Stimulated activated CD8-positive, alpha-beta memory T cell treated with anti-CD3 and anti-CD28 coated beads, Interleukin-12 subunit alpha, Interleukin-12 subunit beta, amount 100 ng/mL, for 1 hour (primary cell): ENCODE data around the gene C1orf232.

Experiments used
- DNase-seq: peaks from one replicate; pipeline ENCODE4 v3.0.0-alpha.2; 2020; ENCODE audit warnings: low read depth

The C1orf232 gene

GRCh38 chr1:26156285-26157038 lies 12.3 kb downstream of the C1orf232 start:
- no peak for DNase-seq

- DNase-seq: no peak
Measured at GRCh38 chr1:26155370-26156284, 13.1 kb downstream of the C1orf232 start.

- no peak for DNase-seq
Measured at GRCh38 chr1:26154750-26155149, 14.0 kb downstream of the C1orf232 start.

- DNase-seq: no peak
Measured at GRCh38 chr1:26153966-26154532, 14.7 kb downstream of the C1orf232 start.

- no peak for DNase-seq
Measured at GRCh38 chr1:26148887-26149286, 19.9 kb downstream of the C1orf232 start.

GRCh38 chr1:26145960-26146294 lies 22.8 kb downstream of the C1orf232 start:
- DNase-seq: no peak

GRCh38 chr1:26145041-26145959 lies 23.5 kb downstream of the C1orf232 start:
- peak; percentile 56 for DNase-seq

GRCh38 chr1:26142159-26142558 lies 26.6 kb downstream of the C1orf232 start:
- DNase-seq: no peak

- no peak for DNase-seq
Measured at GRCh38 chr1:26138974-26139558, 29.7 kb downstream of the C1orf232 start.

- DNase-seq: no peak
Measured at GRCh38 chr1:26134466-26134865, 34.3 kb downstream of the C1orf232 start.

- no peak for DNase-seq
Measured at GRCh38 chr1:26132834-26133167, 36.0 kb downstream of the C1orf232 start.

GRCh38 chr1:26132128-26132833 lies 36.5 kb downstream of the C1orf232 start:
- no peak for DNase-seq

- DNase-seq: no peak
Measured at GRCh38 chr1:26130695-26131094, 38.1 kb downstream of the C1orf232 start.

GRCh38 chr1:26129778-26130177 lies 39.0 kb downstream of the C1orf232 start:
- DNase-seq: no peak

GRCh38 chr1:26127235-26128163 lies 41.3 kb downstream of the C1orf232 start:
- DNase-seq: no peak

GRCh38 chr1:26126321-26127084 lies 42.3 kb downstream of the C1orf232 start:
- peak; percentile 23 for DNase-seq

GRCh38 chr1:26125946-26126320 lies 42.8 kb downstream of the C1orf232 start:
- no peak for DNase-seq

- no peak for DNase-seq
Measured at GRCh38 chr1:26125382-26125781, 43.4 kb downstream of the C1orf232 start.
